ENCODE measurements around the gene SHROOM3. TPM values are rescaled to one million over a fixed set of nuclear protein-coding genes. Genes with fewer than 3 reads are reported as not detected.

SHROOM3 gene
- polyA plus RNA-seq, 2 of the 4 experiments (the other 2 are of a cell fraction): 2.8 to 5.1 TPM

DNA sequence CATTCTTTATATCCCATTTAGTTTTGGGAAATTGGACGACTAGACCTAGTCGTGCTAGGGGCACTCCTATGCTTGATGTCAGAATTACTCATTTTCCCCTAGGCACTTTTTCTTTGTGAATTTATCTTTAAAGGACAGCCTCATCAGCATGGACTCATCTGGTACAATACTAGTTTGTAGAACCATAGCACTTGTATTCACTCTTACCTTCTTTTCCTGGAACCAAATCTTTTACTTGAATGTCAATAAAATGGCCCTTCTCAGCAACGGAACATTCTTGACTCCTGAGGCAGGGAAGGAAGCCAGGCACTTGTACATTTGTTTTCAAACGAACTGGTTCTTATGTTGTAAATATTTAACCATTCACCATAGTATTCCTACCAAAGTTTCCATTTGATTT lies 187.1 kb downstream of the SHROOM3 start (continued):
- TF ChIP-seq, protein P1, sequence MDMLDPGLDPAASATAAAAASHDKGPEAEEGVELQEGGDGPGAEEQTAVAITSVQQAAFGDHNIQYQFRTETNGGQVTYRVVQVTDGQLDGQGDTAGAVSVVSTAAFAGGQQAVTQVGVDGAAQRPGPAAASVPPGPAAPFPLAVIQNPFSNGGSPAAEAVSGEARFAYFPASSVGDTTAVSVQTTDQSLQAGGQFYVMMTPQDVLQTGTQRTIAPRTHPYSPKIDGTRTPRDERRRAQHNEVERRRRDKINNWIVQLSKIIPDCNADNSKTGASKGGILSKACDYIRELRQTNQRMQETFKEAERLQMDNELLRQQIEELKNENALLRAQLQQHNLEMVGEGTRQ (IDR thresholded peaks at IDR 0.05): no peak
- TF ChIP-seq EP300 (IDR thresholded peaks at IDR 0.05) (no peak), RCOR1 (IDR thresholded peaks at IDR 0.05; ENCODE audit: low read depth, low read length) (no peak), HOXA7 (CRISPR knock-in tag; IDR thresholded peaks at IDR 0.05) (no peak)

DNA sequence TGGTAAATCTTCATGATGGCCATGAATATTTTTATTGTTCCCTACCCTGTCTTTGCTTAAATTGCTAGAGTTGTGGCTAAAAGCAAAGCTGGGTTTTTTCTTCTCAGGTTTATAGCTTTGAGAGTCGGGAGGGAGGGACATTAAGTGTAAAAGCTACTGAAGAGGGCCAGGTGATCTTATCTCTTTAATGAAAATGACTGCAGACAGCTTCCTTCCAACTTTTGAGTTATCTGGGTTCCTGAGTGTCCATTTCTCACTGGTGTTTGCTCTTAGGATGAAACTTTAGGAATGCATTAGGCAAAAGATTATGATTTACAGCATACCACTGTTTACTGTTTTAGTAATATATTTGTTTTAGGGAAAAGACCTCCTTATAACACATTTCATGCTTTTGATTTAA lies 187.7 kb downstream of the SHROOM3 start:
- Histone ChIP-seq H3K9me3 (no peaks in the 10 kb centered on the region), H3K4me1 (peaks cover 17% of the 10 kb centered on the region), H3K27ac (no peak overlapping the region), H3K4me3 (no peak overlapping the region), H3K4me2 (peak overlapping the region; percentile 51)
- ChIA-PET CTCF (no interaction called here), POLR2A (no interaction called here)
- FAIRE-seq: no peak
- no peak for ATAC-seq
- no peak for TF ChIP-seq ZSCAN20 (CRISPR knock-in tag; IDR thresholded peaks at IDR 0.05)
- no peak for TF ChIP-seq RARB (CRISPR knock-in tag; IDR thresholded peaks at IDR 0.05)
- no peak for TF ChIP-seq ATOH8 (CRISPR knock-in tag; IDR thresholded peaks at IDR 0.05; ENCODE audit: low read depth)
- 0 out of 2 replicates have a peak, but pooled peaks have one; percentile 26 for TF ChIP-seq GATA3 (IDR thresholded peaks at IDR 0.05; ENCODE audit: borderline replicate concordance)
- TF ChIP-seq POLR2AphosphoS2 (conservative IDR thresholded peaks at IDR 0.05; ENCODE audit: low read length): no peak
- no peak for DNase-seq (ENCODE audit: low read depth in 1 of 2, low spot score in 1 of 2)
- WGBS (ENCODE audit: missing lambda C conversion rate): 12% methylated on average over 1 of the region's 1 CpG

- TF ChIP-seq ESRRA (IDR thresholded peaks at IDR 0.05; ENCODE audit: borderline replicate concordance, low read length) (no peak), FOSL2 (IDR thresholded peaks at IDR 0.05) (no peak), FOSL2 (CRISPR knock-in tag; IDR thresholded peaks at IDR 0.05) (no peak), FOSB (CRISPR knock-in tag; IDR thresholded peaks at IDR 0.05) (no peak), KDM5A (IDR thresholded peaks at IDR 0.05) (no peak), ELK1 (IDR thresholded peaks at IDR 0.05; ENCODE audit: low read depth, low read length) (no peak), SMC3 (IDR thresholded peaks at IDR 0.05) (no peak)
- ChIA-PET POLR2A (no interaction called here), CTCF (no interaction called here)
- ATAC-seq (no peak), FAIRE-seq (no peak), DNase-seq (ENCODE audit: low read depth in 1 of 2, low spot score in 1 of 2) (no peak)
- Histone ChIP-seq H3K27ac (no peak overlapping the region), H3K9me3 (no peaks in the 10 kb centered on the region), H3K4me2 (peak overlapping the region; percentile 51; the same call in 2 of the 3 replicates), H3K4me1 (peaks cover 17% of the 10 kb centered on the region), H3K4me3 (no peak overlapping the region)
- WGBS (ENCODE audit: missing lambda C conversion rate): 94% methylated on average over 4 of the region's 4 CpGs
These were observed 188.4 kb downstream of the SHROOM3 start for GRCh38 chr4:76623217-76624045.

DNA sequence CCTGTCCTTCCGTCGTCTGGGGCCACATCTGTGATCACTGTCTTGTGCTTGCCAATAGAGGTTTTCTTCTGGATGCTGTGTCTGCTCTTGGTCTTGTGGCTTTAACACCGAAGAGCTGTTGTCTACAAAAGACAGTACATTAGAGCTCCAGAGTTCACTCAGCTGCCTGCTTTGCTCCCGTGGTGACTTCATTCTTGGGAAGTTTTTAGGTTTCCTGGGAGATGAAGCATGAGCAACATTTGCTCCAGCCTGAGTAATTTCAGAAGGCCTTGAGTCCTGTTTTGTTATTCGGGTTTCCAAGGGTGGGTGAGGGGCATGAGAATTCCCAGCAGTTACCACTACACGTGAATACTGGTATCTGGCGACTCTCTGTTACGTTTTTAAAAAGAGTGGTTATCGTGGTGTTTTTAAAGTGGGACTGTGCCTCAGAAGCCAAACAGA lies 189.2 kb downstream of the SHROOM3 start:
- Histone ChIP-seq H3K4me2 (no peak overlapping the region), H3K9me3 (no peaks in the 10 kb centered on the region), H3K27ac (no peak overlapping the region), H3K4me3 (no peak overlapping the region), H3K4me1 (peaks cover 17% of the 10 kb centered on the region)
- DNase-seq (ENCODE audit: low read depth in 1 of 2, low spot score in 1 of 2): peak in 1 of 2 experiments; percentile 35
- no peak for TF ChIP-seq POLR2A (IDR thresholded peaks at IDR 0.05; ENCODE audit: low read length)
- TF ChIP-seq PHF8 (IDR thresholded peaks at IDR 0.05; ENCODE audit: borderline replicate concordance, low read depth): no peak
- TF ChIP-seq E2F6 (IDR thresholded peaks at IDR 0.05; ENCODE audit: borderline replicate concordance, low read depth): no peak
- TF ChIP-seq ZSCAN20 (CRISPR knock-in tag; IDR thresholded peaks at IDR 0.05): no peak
- TF ChIP-seq, protein P2, sequence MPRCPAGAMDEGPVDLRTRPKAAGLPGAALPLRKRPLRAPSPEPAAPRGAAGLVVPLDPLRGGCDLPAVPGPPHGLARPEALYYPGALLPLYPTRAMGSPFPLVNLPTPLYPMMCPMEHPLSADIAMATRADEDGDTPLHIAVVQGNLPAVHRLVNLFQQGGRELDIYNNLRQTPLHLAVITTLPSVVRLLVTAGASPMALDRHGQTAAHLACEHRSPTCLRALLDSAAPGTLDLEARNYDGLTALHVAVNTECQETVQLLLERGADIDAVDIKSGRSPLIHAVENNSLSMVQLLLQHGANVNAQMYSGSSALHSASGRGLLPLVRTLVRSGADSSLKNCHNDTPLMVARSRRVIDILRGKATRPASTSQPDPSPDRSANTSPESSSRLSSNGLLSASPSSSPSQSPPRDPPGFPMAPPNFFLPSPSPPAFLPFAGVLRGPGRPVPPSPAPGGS (IDR thresholded peaks at IDR 0.05): no peak
- POLR2A ChIA-PET: no interaction called here
- peak in 1 of 2 experiments; percentile 33; a peak in 1 of 6 replicates for ATAC-seq
- CTCF ChIA-PET: no interaction called here
- FAIRE-seq: no peak
- WGBS (ENCODE audit: missing lambda C conversion rate): 61% methylated on average over 9 of the region's 9 CpGs
